Small intestine (tissue), 7 donors: ENCODE measurements around the gene TGM5. TPM values are rescaled to one million over a fixed set of nuclear protein-coding genes. Genes with fewer than 3 reads are reported as not detected.

Experiments used
- DNase-seq, 2 donors: peaks; one replicate each; pipeline versions ENCODE4 v3.0.0 to v3.0.0-alpha.2; 2013
- FAIRE-seq: peaks from 2 replicates; lab custom pipeline; 2012; peaks lifted over from hg19 to GRCh38; lab: Jason Lieb, UNC
- H3K27ac ChIP-seq, 3 donors: one replicate each; pipeline ENCODE4 v1.5.1; 2013; ENCODE audit warnings: low read length in 2 of 3, mild to moderate bottlenecking in 2 of 3, control low read depth in 1 of 3, inconsistent platforms in 1 of 3, low read depth in 1 of 3, moderate library complexity in 1 of 3
- H3K27me3 ChIP-seq, 3 donors: one replicate each; pipeline ENCODE4 v1.6.1; 2013; ENCODE audit warnings: low read length in 3 of 3, inconsistent platforms in 1 of 3; ENCODE audit not compliant: control insufficient read depth in 3 of 3, insufficient read depth in 3 of 3
- H3K36me3 ChIP-seq, 3 donors: one replicate each; pipeline ENCODE4 v1.6.1; 2013; ENCODE audit warnings: low read length in 3 of 3, inconsistent platforms in 1 of 3, low read depth in 1 of 3, mild to moderate bottlenecking in 1 of 3, moderate library complexity in 1 of 3; ENCODE audit not compliant: control insufficient read depth in 3 of 3, insufficient read depth in 2 of 3
- H3K4me1 ChIP-seq, 3 donors: one replicate each; pipeline ENCODE4 v1.6.1; 2013; ENCODE audit warnings: low read length in 2 of 3, inconsistent platforms in 1 of 3, low read depth in 1 of 3, mild to moderate bottlenecking in 1 of 3, moderate library complexity in 1 of 3; ENCODE audit not compliant: control insufficient read depth in 3 of 3, insufficient read depth in 2 of 3
- H3K4me3 ChIP-seq, 3 donors: one replicate each; pipeline ENCODE4 v1.5.1; 2013; ENCODE audit warnings: low read length in 3 of 3, control low read depth in 1 of 3, inconsistent platforms in 1 of 3, low read depth in 1 of 3, mild to moderate bottlenecking in 1 of 3, moderate library complexity in 1 of 3
- H3K9me3 ChIP-seq, 2 donors: one replicate each; pipeline ENCODE4 v1.6.1; 2013; ENCODE audit warnings: low read depth in 1 of 2, low read length in 1 of 2; ENCODE audit not compliant: control insufficient read depth in 2 of 2, insufficient read depth in 1 of 2
- WGBS, 3 donors: extraction: QIAGEN DNeasy Blood & Tissue Kit; methylation state at CpG; one replicate each; pipeline ENCODE4 v1.1.7; 2013; 5-methylcytosine and 5-hydroxymethylcytosine counted together
- polyA plus RNA-seq, 4 donors: library from polyadenylated mRNA; stranded (reverse) in 3 of 4; unstranded in 1 of 4; fragments of 200-250 nt in 3 of 4; fragments of 120-200 nt in 1 of 4; gene quantifications; one replicate each; pipeline versions ENCODE4 v1.2.1 to v1.2.3, GENCODE V29; 2013
- donor health status: healthy with polysubstance abuse.
- donor health status: control.
- donor health status: control.
- donor health status: Bipolar disorder and iron deficiency.
- donor health status: healthy.

Gene TGM5
- polyA plus RNA-seq, 4 donors, result 0.01 to 0.03 TPM; not detected in 2

DNA sequence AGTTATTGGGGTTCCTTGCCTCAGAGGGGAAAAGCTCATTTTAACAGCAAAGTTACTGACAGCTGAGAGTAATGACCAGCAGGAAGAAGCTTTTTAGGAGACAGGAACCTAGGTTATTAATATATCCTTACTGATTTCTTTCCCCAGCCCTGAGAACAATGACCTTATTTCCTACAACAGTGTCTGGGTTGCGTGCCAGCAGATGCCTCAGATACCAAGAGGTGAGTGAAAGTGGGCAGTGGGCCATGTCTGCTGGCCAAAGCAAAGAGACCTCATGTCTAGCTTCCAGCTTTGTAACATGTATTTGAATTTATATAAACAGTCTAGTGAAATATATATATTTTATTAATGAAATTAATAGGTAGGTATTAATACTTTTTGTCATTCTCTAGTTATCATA, 76.5 kb downstream of the TGM5 start:
- no peak for FAIRE-seq
- Histone ChIP-seq H3K36me3 (peaks cover 17 to 26% (median 24%) of the 10 kb centered on the region in 3 donors), H3K4me1 (peaks cover 0 to 2% (median 0%) of the 10 kb centered on the region in 3 donors)

DNA sequence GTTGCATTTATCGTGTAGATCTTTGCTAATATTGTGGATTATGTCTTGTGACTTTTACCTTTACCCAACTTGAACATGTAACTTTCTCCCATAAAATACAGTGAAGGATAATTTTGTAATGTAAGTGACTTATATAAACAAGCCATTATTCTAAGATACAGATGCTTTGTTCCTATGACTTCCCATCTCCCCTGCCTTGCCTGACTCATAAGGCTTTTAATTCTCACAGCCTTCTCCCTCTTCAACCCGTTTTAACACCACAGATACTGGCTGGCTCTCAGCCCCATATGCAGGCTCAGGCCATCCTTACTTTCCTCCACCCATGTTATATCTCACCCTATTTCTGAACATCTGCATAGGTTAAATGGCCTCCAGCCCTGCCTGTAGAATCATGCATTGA, 77.4 kb downstream of the TGM5 start:
- Histone ChIP-seq H3K9me3 (no peaks in the 10 kb centered on the region), H3K4me3 (no peak overlapping the region), H3K36me3 (peaks cover 19 to 23% (median 20%) of the 10 kb centered on the region in 3 donors), H3K27me3 (no peaks in the 10 kb centered on the region), H3K27ac (no peak overlapping the region), H3K4me1 (peaks cover 0 to 2% (median 0%) of the 10 kb centered on the region in 3 donors)
- no peak for FAIRE-seq
- WGBS, 3 donors, result 84 to 90% (median 85%) methylated on average over 2 of the region's 2 CpGs
- DNase-seq, result no peak

More for the DNA sequence above, 76.5 kb downstream of the TGM5 start:
- no peaks in the 10 kb centered on the region for H3K27me3 ChIP-seq
- DNase-seq, result no peak
- H3K4me3 ChIP-seq, result no peak overlapping the region
- 93 to 100% (median 93%) methylated on average over 1 of the region's 1 CpG for WGBS, 3 donors
- H3K9me3 ChIP-seq, result no peaks in the 10 kb centered on the region
- no peak overlapping the region for H3K27ac ChIP-seq

DNA sequence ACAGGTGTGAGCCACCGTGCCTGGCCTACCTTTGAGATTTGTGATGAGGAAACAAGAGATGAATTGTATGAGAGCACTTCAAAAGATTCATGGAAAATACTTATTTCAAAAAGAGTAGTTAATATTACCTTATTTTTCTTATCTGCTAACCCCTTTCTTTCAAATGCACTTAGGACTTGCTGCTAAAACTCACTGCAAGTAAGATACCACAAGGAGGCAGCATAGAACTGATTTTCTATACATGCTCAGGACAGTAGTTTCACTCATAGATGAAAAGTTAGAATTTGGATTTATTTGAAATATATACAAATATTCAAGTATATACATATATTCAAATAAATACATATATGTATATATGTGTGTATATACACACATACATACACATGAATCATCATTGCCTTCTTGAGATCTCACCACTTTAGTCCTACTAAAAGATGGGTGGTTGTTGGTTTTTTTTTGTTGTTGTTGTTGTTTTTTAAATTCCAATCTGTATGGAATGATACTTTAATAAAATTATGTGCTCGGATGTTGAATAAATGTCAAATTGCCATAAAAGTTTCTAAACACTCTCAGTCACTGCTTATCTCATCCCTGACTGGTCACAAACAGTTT, 79.1 kb downstream of the TGM5 start:
- WGBS, 3 donors, result 43 to 63% (median 62%) methylated on average over 2 of the region's 2 CpGs
- Histone ChIP-seq H3K27ac (no peak overlapping the region), H3K9me3 (no peaks in the 10 kb centered on the region), H3K4me1 (peaks cover 0 to 2% (median 0%) of the 10 kb centered on the region in 3 donors), H3K36me3 (peaks cover 14 to 23% (median 17%) of the 10 kb centered on the region in 3 donors), H3K27me3 (no peaks in the 10 kb centered on the region), H3K4me3 (no peak overlapping the region)
- DNase-seq (peak; percentile 48 to 49), FAIRE-seq (no peak)

DNA sequence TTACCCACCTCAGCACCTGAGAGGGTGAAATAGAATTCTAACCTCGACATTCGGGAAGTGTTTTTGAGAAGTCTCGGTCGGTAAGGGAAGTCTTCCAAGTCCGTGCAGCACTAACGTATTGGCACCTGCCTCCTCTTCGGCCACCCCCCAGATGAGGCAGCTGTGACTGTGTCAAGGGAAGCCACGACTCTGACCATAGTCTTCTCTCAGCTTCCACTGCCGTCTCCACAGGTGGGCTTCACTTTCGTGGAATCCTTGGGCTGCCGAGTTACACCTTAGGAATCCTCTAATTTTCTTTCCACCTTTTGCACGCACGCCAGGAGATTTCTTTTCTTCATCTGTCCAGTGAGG, 80.8 kb downstream of the TGM5 start:
- peaks cover 5 to 28% (median 9%) of the 10 kb centered on the region in 3 donors for H3K36me3 ChIP-seq
- 1 to 4% (median 1%) methylated on average over 13 of the region's 13 CpGs for WGBS, 3 donors
- DNase-seq (peak in 1 of 2 donors; percentile 48), FAIRE-seq (no peak)
- no peaks in the 10 kb centered on the region for H3K27me3 ChIP-seq
- peak overlapping the region; percentile 66 to 86 (median 77) for H3K4me3 ChIP-seq
- H3K27ac ChIP-seq, result peak overlapping the region; percentile 84 to 97 (median 91)
- H3K4me1 ChIP-seq, result peaks cover 0 to 2% (median 0%) of the 10 kb centered on the region in 3 donors
- H3K9me3 ChIP-seq, result no peaks in the 10 kb centered on the region

DNA sequence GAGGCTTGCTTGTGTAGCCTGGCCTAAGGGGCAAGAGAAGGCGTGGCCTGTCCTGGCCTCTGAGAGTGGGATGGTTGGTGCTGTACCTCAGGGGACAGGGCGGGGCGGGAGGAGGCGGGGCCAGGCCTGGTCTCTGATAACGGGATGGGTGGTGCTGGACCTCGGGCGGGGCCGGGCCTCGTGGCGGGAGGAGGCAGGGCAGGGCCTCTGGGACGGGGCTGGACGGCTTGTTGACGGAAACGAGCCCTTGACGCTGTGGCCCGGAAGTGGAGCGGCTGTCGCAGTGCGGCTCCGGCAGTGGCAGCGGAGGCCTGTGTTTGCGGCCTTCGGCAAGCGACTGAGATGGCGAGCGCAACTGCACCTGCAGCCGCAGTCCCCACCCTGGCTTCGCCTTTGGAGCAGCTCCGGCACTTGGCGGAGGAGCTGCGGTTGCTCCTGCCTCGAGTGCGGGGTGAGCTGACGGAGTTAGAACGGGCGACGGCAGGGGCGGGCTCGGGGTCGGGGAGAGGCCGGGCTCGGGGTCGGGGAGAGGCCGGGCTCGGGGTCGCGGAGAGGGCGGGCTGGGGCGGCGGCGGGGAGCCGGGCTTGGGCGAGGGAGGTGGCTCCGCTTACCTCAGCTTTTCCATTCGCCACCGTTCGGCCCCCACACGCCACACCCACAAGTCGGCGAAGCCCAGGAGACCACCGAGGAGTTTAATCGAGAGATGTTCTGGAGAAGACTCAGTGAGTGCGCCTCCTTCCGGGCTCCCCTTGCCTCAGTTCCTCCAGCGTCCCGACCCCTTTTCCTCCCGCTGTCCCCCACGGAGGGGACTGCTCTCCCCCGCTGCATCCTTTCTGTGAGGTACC, 81.3 kb downstream of the TGM5 start, which contains the start of gene CCNDBP1:
TSS of gene CCNDBP1 (plus strand) at position 247 of the 846 bp plus-strand sequence. CDS start at position 343, 96 bp downstream.
- peak within 1 kb of the TSS; percentile 84 to 97 (median 91) for H3K27ac ChIP-seq
- peak within 1 kb of the TSS; percentile 66 to 86 (median 77) for H3K4me3 ChIP-seq
- peaks cover 0 to 2% (median 0%) of the 10 kb centered on the region in 3 donors for H3K4me1 ChIP-seq
- no peaks in the 10 kb centered on the region for H3K9me3 ChIP-seq
- DNase-seq (peak; percentile 96), FAIRE-seq (no peak)
- H3K27me3 ChIP-seq, result no peaks in the 10 kb centered on the region
- H3K36me3 ChIP-seq, result peaks cover 3 to 28% (median 5%) of the 10 kb centered on the region in 3 donors
- WGBS, 3 donors, result 0% methylated on average over 42 to 69 of the region's 69 CpGs

DNA sequence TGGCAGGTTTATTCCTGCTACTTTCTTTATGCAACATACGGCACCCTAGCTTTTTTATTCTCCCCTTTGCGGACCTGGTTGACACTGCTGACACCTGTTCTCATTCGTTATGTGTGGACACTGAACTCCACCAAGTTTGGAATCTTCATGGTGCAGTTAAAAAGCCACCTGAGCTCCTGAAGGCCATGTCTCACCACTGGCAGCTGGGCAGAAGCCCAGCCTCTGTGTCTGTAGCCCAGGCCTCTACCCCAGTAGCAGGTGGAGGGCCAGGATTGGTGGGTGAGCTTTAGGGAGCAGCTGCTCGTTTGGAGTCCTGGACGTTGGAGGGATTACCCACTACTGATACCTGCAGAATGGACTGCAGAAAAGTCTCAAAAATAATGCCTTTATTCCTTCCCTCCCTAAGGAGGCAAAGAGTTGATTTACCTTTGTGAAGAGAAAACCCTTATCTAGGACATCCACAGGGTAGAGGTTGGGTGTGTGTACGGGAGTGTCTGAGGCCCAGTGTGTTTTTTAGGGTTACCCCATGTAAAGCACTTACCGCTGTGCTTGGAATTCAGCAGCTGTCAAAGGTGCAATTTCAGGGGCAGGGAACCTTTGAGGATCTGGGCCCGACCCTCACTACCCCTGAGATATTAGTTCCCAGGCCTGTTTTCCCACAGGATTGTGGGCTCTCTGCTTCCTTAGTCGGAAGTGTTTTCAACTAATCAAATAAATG, 82.2 kb downstream of the TGM5 start:
- Histone ChIP-seq H3K36me3 (peaks cover 2 to 25% (median 5%) of the 10 kb centered on the region in 3 donors), H3K27me3 (no peaks in the 10 kb centered on the region), H3K4me3 (peak overlapping the region in 1 of 3 donors; percentile 86), H3K27ac (peak overlapping the region; percentile 34 to 91 (median 47)), H3K4me1 (peaks cover 0 to 2% (median 0%) of the 10 kb centered on the region in 3 donors), H3K9me3 (no peaks in the 10 kb centered on the region)
- 63 to 73% (median 69%) methylated on average over 9 of the region's 9 CpGs for WGBS, 3 donors
- FAIRE-seq (no peak), DNase-seq (no peak)

DNA sequence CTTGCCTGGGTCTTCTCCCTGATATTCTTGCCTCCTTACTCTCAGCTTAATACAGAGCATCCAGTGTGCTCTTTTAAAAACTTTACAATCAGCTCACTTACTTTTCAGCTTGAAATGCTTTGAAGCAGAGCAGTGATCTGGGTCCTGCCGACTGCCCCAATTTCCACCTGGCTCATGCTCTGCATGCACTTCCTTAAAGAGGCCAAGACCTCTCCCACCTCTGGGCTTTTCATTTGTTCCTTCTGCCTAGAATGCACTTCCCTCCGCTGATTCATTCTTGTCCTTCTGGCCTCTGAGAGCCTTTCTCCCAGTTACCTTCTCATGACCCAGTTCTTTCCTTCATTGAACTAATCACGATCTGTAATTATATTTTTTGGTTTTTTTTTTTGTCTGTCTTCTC, 83.5 kb downstream of the TGM5 start:
- H3K27ac ChIP-seq, result no peak overlapping the region
- H3K27me3 ChIP-seq, result no peaks in the 10 kb centered on the region
- FAIRE-seq (no peak), DNase-seq (no peak)
- no peak overlapping the region for H3K4me3 ChIP-seq
- H3K9me3 ChIP-seq, result no peaks in the 10 kb centered on the region
- 72 to 81% (median 76%) methylated on average over 3 of the region's 3 CpGs for WGBS, 3 donors
- no peaks in the 10 kb centered on the region for H3K4me1 ChIP-seq
- H3K36me3 ChIP-seq, result peaks cover 2 to 21% (median 7%) of the 10 kb centered on the region in 3 donors
